ENCODE data around the gene CXCL10.
A peak's percentile ranks its signal among the peaks of the same experiment; 100 is the strongest.
"Not testable (repeated sequence)": the region's sequence is repeated elsewhere in the genome, so short reads cannot be mapped to it uniquely, and the experiment has no call there.

CXCL10 gene

DNA sequence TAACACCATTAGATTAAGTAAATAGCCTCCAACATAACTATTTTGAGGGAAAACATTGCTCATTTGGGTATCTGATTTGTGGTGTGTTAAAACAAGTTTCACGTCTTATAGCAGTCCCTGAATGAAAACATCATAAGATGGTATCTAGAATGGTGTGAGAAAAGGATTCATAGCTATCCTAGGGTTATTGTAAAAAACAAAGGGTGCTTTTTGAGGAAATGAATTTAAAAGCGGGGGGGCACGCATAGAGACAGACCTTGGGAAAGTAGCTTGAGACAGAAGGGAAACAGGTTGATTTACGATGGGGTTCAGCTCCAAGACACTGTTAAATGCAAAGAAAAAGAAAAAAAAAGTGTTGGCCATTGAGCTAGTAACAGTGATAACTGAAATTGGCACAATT is 768 bp upstream of the CXCL10 start:
- DNase-seq = no peak

DNA sequence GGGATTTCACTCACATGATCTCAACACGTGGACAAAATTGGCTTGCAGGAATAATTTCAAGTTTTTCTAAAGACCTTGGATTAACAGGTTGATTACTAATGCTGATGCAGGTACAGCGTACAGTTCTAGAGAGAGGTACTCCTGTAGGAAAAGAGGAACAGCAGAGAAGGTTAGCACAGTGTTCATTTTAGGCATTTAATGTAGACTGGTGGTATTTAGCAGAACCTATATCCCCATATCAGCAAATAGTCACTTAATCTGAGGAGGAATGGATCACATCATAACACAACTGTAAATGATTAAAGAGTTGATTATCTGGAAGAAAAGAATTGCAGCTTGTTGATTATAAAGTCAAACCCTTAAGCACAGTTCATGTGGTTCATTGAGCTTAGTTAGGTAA is 620 bp downstream of the CXCL10 start:
- DNase-seq = no peak

DNA sequence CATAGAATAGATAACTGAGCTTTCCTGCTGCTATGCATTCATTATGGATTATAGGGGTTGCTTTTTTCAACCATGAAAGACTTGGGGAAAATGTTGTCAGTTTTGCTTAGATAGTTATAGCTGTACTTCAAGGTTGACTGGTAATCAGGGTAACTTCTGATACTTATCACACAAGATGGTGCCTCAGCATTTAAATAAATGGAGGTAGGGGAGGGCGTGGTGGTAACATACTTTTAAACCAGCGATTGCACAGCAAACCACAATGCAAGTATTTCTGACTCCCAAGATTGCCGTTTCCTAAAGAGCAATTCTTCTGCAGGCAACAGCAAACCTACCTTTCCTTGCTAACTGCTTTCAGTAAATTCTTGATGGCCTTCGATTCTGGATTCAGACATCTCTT is 1.3 kb downstream of the CXCL10 start:
- DNase-seq = no peak

DNA sequence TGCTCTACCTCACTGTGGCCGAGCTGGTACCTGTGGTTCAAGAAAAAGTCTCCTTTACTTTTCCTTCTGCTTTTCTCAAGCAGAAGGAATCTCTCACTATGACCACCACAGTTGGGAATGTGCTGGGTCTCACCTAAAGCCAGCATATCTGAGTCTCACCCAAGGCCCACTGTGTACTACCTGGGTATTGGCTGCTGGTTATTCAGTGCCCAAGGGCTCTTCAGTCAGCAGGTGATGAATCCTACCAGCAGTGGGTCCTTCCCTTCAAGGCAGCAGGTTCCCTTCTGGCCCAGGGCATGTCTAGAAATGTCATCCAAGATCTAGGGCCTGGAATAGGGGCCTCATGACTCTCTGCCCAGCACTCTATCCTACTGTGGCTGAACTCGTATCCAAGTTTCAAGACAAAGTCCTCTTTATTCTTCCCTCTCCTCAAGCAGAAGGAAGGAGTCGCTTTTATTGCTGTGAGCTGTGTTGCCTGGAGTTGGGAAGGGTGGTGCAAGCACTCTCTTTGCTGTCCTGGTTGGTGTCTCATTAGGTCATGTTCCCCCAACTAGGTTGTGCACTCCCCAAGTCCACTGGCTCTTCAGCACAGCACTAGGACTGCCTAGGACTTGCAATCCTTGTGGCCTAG is 6.1 kb downstream of the CXCL10 start:
- DNase-seq = no peak

DNA sequence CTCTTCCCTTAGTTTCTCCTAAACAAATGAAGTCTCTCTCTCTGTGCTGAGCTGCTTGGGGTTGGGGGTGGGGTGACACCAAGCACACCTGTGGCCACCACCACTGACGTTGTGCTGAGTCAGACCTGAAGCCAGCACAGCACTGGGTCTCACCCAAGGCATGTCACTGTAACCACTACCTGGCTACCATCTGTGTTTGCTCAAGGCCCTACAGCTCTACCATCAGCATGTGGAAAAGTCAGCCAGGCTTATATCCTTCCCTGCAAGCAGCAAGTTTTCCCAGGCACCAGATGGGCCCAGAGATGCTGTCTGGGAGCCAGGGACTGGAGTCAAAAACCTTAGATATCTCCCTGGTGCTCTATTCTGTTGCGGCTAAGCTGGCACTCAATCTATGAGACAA is 6.9 kb downstream of the CXCL10 start:
- DNase-seq = peak; percentile 56

DNA sequence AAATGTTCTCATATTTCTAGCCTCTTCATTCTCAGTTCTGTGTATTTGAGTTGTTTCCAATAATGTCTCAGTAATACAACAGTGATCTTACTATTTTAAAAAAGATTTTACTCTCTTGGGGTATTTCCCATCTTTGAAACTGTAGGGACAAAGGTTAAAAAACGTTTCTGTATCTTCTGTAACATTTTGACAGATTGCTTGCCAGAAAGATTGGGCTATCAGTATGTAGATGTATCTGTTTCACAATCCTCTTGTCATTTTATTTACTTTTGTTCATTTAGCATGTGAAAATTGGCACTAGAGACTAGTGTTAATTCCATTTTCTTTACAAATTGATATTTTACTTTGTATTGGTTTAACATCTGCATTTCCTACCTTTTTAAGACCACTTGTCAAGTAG is 9.8 kb downstream of the CXCL10 start:
- no peak for DNase-seq

DNA sequence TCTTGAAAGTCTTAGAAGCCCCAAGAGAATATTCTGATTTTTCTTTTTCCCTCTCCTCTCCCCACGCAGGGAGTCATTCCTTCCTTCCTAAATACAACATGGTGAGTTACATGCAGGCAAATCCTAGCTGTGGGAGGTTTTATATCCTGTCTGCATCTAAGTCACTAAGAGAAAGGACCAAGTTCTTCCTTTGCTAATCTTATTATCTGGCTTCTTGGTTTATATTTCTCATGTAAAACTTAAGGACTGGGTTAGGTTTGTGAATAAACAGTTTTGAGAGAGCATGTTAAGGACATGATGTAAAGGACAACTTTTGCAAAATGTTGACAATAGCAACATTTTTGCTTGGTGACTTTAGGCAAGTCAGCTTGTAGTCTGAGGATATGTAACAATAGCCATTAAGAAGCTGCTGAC is 10.9 kb downstream of the CXCL10 start:
- no peak for DNase-seq

DNA sequence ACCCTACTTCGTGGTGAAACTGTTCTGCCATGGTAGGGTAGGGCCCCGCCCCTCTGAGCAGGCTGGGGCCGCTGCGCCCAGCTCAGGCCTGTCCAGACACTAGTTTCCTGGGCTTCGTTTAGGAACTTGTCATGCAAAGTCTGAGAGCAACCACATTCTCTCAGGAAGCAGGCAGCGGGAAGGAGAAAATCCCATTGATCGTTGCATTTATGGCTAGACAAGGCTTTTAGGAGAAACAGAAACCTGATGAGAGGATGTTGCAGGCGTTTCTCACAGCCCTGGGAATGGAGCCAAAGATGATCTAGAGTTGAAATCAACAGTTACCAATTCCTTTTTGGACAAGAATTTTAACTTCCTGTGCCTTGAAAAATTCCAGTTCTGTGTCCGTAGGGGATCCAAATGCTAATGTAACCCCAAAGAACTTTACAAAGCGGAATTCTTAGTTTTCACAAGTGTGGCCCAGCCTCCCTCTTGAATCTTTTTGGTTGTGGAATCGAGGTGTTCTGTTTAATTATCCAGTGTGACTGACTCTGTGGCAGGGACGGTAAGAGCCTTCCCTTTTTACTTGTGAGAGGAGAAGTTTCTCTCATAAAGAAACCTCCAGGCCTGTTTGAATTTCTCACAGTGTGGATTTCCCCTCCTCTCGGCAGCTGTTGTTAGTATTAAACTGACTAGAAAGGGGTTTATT is 11.5 kb downstream of the CXCL10 start:
- DNase-seq = no peak

DNA sequence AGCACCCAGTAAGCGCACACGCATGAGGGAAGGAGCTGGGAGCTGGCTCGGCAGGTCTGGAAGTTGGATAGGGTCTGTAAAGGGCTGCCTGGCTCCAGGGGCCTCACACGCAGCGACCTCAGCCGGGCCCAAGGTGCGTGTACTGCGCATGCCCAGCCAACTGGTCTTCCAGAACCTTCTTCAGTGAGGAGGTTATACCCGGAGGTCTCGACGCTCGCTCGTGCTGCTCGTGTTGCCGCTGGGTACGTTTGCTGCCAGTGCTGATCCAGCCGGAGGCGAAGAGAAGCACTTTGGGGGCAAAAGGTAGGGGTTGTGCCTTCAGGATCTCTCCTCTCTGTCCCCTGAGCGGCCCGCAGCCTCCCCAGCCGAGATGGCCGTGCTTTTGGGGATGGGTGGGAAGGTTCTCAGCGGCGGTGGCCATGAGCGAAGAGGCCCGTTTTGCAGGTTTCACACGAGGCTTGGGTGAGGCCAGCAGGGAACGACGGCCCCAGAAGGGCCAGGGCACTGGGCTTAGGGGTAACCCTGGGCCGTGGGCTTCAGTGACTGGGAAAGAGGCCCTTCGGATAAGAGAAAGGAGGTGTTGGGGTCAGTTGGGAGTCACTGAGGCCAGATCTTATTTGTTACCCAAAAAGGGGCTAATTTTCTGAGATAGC is 12.2 kb downstream of the CXCL10 start:
- no peak for DNase-seq

DNA sequence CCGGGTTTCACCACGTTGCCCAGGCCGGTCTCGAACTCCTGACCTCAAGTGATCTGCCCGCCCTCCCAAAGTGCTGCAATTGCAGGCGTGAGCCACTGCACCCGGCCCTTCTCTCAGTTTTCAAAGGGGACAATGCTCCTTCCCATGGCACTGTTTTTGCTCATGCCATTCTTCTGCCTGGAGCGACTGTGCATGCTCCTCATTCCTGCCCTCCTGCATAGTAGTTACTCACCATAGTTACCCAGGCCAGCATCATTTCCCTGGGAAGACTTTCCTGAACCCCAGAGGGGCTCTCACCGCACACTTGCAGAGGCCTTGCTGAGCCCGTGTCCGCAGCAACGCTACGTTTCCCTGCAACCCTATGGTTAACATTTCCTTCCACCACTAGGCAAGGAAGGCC is 12.7 kb downstream of the CXCL10 start:
- DNase-seq = no peak

DNA sequence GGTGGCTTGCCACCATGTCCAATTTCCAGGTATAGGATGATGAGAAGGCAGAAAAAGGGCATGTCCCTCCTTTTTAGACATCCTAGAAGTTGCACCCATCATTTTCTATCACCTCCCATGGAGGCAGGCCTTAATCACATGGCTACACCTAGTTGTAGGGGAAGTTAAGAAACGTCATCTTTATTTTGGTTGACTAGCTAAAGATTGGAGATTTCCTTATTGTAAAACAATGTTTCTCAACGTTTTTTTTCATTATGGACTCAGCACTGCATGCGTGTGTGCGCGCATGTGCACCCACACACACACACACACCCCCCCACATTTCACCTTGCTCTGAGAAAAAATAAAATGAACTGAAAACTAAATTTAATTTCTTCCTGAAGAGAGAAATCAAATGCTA is 14.0 kb downstream of the CXCL10 start:
- DNase-seq = no peak

DNA sequence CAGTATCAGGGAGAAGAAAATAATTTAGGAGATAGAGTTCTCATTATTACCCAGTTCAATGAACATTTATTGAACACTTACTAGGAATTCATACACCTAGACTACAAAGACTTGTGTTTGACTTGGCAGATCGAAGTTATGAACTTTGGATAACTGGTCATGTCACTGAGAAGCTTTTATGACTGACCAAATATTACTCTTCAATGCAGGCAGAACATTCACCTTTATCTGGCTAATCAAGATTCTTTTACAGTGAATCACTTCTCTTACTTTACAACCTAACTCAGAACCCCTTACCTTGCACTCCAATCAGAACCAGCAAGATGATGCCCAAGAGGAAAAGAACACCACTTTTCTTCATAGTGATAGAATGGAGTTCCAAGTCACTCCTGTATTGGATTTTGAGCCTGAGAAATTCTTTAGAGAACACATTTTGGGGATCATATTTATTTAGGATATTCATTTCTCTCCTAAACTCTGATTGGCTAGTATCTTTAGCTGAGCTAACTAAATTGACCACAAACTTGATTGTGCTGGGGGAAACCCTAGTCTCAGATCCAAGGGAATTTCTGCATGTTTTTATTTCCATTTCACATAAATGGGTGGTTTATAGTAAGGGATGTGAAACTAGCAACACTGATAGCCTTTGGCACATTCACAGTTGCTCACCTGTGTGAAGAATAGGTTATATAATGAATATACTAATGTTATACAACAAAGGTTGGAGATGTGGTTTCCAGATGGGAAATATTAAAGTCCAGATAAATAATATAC is 16.0 kb downstream of the CXCL10 start, which contains the start of gene CXCL9:
Gene CXCL9, minus strand, starts transcription at position 421 of the 774 bp plus-strand sequence. Its CDS starts 60 bp downstream, at position 361.
- DNase-seq = no peak

DNA sequence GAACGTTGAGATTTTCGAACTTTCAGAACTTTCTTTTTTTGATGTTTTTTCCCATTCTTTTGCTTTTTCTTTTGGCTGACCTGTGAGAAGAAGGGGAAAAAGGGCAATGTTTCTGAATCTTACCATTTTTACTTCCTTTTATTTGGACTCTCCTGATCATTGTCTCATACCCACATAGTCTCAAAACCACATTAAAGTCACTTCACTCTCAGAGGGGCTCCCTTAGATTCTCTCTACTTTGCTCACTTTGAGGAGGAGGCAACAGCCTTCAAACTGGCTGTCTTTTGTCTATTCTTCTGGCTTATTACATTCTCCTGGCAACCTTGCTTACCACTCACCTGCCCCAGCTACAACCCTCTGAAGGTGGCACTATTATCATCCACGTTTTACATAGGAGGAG is 19.7 kb downstream of the CXCL10 start:
- no peak for DNase-seq

DNA sequence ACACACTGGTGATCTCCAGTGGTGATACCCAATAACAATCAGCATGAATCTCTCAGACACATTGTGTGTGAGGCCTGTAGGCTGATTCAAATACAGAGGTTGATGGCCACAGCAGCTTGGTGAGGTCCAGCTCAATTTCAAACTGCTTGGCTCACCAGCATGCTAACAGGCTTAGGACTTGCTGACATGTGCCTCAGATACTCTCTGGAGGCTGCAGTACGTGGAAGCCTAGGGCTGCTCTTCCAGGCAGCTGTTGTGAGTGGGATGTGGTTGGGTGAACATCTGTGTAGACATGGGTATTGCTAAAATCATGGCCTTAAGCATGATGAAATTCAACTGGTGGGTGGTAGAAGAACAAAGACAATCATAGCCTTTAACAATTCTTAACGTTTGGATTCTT is 20.3 kb downstream of the CXCL10 start:
- DNase-seq = no peak

DNA sequence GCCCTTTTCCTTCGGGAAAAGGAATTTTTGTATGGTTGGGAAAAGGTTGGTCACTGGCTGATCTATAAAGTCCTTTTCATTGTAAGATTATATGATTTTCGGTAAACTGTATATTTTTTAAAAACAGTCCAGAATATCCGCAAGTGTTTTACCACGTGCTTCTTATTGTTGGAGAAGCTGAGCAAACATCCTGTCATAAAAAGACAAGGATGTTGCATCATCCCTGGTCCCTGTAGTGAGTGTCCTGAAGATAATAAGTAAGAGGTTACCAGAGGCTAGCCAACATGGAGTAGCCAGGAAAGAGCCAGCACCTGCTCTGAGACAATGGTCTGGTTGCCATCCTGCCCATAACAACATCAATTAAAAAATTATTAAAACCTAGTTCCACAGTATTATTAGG is 21.1 kb downstream of the CXCL10 start:
- peak; percentile 7 for DNase-seq

DNA sequence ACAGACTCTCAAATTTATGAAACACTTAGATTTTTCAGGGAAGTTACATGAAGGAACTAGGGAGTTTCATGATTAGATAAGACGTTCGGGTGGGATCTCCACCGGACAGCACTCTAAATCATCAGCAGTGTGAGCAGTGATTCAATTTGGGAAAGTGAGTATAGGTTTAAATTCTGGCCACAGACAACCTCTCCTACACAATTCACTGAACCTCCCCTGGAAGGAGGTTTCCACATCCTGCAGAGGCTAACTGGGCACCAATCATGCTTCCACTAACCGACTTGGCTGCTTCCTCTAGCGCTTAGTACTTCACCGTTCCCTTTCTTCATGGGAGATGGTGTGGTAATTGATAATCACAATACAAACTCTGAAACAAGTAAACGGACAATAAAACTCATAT is 21.6 kb downstream of the CXCL10 start:
- DNase-seq = no peak

DNA sequence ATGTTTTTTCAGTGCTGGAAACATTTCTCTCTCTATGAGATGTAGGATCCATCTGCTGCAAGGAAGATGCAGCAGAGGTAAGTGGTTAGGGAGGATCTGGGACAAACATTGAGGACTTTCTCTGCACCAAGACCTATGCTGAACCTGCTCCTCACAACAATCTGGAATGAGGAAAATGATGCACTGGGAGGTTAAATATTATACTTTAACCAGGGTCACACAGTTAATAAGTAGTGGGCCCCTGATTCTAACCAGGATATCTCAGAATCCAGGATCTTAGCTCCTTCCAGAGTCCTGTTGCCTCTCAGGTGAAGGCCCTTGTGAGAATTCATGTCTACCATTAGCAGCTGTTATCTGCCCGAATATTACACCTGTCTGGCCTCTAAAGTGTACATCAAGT is 23.0 kb downstream of the CXCL10 start:
- no peak for DNase-seq

DNA sequence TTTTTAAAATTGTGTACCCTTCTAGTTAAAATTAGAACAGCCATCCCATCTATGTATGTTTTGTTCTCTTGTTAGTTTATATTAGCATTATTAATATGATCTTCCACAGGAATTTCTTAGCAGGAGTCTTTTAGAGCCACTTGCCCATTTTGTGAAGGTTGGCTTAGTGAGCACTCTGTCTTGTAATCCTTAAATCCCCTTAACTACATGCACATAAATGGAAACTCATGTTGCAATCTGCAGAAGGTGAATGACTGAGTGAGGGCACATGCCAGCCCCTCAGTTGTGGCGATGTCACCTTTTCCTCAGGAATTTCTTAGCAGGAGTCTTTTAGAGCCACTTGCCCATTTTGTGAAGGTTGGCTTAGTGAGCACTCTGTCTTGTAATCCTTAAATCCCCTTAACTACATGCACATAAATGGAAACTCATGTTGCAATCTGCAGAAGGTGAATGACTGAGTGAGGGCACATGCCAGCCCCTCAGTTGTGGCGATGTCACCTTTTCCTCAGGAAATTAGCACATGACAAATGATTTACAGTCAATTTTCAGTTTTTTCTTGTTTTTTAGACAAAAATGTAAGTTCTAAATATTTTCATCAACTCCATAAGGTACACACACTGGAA is 24.7 kb downstream of the CXCL10 start:
- DNase-seq = not testable (repeated sequence)

DNA sequence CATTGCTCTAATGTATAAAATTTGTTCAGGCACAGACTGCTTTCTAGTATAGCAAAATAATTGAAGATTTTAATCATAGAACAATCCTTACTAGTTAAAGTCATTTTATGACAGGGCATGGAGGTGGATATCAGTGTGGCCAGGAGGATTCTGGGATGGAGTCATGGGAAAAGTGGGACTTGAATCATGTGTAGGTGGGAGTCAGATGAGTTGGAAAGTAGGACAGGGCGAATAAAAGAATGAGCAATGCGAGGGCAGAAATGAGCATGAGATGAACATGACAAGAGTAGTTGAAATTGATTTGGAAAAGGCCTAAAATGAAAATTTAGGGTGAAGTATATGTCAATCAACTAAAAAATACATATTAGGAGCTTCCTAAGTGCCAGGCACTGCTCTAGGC is 25.4 kb downstream of the CXCL10 start:
- DNase-seq = no peak

DNA sequence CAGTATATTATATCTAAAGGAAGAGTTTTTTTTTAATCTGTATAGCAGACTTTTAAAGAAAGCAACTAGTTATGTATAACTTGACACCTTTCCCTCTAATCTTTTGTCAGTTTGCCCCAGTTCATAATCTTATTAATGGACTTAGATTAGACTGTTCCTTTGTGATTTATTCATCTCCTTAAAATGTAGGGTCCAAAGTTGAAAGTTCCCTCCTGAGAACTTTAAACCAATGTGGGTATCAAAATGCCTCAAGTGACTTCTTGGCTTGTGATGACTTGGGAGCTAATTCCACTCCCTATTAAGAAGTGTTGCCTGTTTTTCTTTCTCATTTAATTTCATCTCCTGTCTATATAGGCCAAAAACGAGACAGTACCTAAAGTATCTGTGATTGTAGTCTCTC is 26.2 kb downstream of the CXCL10 start:
- no peak for DNase-seq

DNA sequence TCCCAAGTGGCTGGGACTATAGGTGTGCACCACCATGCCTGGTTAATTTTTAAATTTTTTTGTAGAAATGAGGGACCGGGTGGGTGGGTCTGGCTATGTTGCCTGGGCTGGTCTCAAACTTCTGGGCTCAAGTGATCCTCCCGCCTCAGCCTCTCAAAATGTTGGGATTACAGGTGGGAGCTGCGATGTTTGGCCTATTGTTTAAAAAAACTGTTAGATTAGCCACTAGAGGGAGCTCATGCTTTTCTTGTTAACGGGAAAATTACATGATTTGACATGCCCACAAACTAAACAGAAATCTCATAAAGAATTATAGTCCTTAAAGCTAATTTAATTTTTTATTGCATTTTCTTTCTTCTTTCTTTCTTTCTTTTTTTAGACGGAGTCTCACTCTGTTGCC is 27.6 kb downstream of the CXCL10 start:
- peak; percentile 3 for DNase-seq

DNA sequence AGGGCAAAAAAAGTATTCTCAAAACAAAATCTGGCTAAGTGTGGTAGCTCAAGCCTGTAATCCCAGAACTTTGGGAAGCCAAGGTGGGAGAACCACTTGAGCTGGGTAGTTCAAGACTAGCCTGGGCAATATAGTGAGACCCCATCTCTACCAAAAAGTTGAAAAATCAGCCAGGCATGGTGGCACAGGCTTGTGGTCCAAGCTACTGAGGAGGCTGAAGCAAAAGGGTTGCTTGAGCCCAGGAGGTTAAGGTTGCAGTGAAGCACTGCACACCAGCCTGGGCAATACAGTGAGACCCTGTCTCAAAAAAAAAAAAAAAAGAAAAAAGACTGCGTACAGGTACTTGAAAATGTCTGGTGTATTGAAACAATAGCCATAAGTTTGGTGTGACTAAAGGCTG is 30.8 kb downstream of the CXCL10 start:
- no peak for DNase-seq

DNA sequence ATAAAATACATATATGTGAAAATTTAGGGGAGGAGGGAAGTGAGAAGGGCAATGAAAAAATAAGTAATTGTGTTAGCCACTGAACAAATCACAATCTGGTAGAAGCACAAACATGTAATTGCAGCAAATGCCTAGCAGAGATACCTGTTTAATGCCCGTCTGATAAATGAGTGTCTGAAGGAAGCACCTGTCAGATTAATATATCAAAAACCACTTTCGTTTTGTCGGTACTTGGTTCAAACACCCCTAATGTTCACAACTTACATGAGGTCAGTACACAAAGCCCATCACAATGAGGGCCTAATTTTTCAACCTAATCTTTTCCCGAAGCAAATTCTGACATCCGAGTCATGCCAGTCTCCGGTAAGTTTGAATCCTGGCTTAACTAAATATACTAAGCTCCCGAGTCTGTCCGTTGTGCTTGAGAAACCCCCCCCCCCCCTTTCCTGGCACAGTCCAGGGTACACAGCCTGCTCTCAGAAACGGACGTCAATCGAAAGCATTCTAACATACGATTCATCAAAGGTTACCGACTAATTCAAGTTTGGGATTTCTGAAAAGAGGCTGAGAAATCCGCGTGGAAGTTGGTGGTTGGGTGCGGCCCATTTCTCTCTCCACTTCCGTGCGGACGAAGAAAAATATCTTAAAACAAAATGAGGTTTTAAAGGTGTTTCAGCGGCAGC is 33.3 kb downstream of the CXCL10 start:
- DNase-seq = no peak
